ENCODE measurements around the gene PCDH15. TPM values are rescaled to one million over a fixed set of nuclear protein-coding genes. Genes with fewer than 3 reads are reported as not detected.

Gene PCDH15
- total RNA-seq, 1 donor from 2014 or later = 2.1 TPM

GRCh38 chr10:54148508-54148907 lies 652.5 kb downstream of the PCDH15 start:
- H3K9me3 ChIP-seq = no peaks in the 10 kb centered on the region
- H3K27ac ChIP-seq = no peak overlapping the region
- no peaks in the 10 kb centered on the region for H3K4me1 ChIP-seq
- no peak for DNase-seq
- intact Hi-C loops (cut with DNase I) = no loop called here
- no peak for TF ChIP-seq CTCF (IDR thresholded peaks at IDR 0.05)
- no peak for ATAC-seq
- no peak overlapping the region for H3K4me3 ChIP-seq
- no peaks in the 10 kb centered on the region for H3K36me3 ChIP-seq
- no peaks in the 10 kb centered on the region for H3K27me3 ChIP-seq (ENCODE audit: low read depth)

GRCh38 chr10:54139819-54140428 lies 661.1 kb downstream of the PCDH15 start:
- no peak for TF ChIP-seq CTCF (IDR thresholded peaks at IDR 0.05)
- Histone ChIP-seq H3K36me3 (no peaks in the 10 kb centered on the region), H3K27me3 (ENCODE audit: low read depth) (no peaks in the 10 kb centered on the region), H3K9me3 (peaks cover 9% of the 10 kb centered on the region), H3K27ac (no peak overlapping the region), H3K4me3 (no peak overlapping the region), H3K4me1 (no peaks in the 10 kb centered on the region)
- intact Hi-C loops (cut with DNase I) = no loop called here
- no peak for ATAC-seq
- no peak for DNase-seq

- TF ChIP-seq CTCF (IDR thresholded peaks at IDR 0.05) = no peak
- H3K27me3 ChIP-seq (ENCODE audit: low read depth) = no peaks in the 10 kb centered on the region
- peaks cover 9% of the 10 kb centered on the region for H3K9me3 ChIP-seq
- no peaks in the 10 kb centered on the region for H3K4me1 ChIP-seq
- H3K36me3 ChIP-seq = no peaks in the 10 kb centered on the region
- ATAC-seq (no peak), DNase-seq (no peak)
- H3K4me3 ChIP-seq = no peak overlapping the region
- intact Hi-C loops (cut with DNase I) = no loop called here
- H3K27ac ChIP-seq = no peak overlapping the region
Measured at GRCh38 chr10:54137396-54137795, 663.6 kb downstream of the PCDH15 start.

GRCh38 chr10:54133203-54133602 lies 667.8 kb downstream of the PCDH15 start:
- H3K36me3 ChIP-seq = no peaks in the 10 kb centered on the region
- intact Hi-C loops (cut with DNase I) = no loop called here
- DNase-seq (no peak), ATAC-seq (no peak)
- H3K27ac ChIP-seq = no peak overlapping the region
- H3K9me3 ChIP-seq = no peaks in the 10 kb centered on the region
- no peaks in the 10 kb centered on the region for H3K27me3 ChIP-seq (ENCODE audit: low read depth)
- no peaks in the 10 kb centered on the region for H3K4me1 ChIP-seq
- H3K4me3 ChIP-seq = no peak overlapping the region
- TF ChIP-seq CTCF (IDR thresholded peaks at IDR 0.05) = peak; percentile 23

GRCh38 chr10:54131833-54132232 lies 669.2 kb downstream of the PCDH15 start:
- intact Hi-C loops (cut with DNase I) = no loop called here
- ATAC-seq = no peak
- no peaks in the 10 kb centered on the region for H3K27me3 ChIP-seq (ENCODE audit: low read depth)
- no peaks in the 10 kb centered on the region for H3K36me3 ChIP-seq
- no peak overlapping the region for H3K27ac ChIP-seq
- H3K4me1 ChIP-seq = no peaks in the 10 kb centered on the region
- no peak overlapping the region for H3K4me3 ChIP-seq
- TF ChIP-seq CTCF (IDR thresholded peaks at IDR 0.05) = no peak
- no peak for DNase-seq
- H3K9me3 ChIP-seq = no peaks in the 10 kb centered on the region
